ENCODE measurements around the gene NPAS3.

The NPAS3 gene

DNA sequence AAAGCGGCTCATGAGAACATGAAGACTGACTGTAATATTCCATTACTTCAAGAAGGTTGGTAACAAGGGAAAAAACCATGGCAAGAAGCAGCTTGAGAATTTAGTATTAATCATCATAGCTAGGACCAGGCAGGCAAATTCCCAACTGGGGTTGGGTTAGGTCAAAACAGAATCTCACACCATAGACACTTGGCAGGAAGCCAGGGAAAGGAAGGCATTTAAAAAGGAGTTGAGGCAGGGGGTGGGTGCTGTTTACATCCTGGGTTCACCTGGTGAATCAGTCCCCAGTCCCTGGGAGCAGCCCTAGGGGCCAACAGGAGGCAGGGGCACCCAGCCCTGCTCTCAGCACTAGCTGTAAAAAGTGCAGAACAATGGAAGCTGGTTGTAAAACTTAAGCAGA lies 903.6 kb downstream of the NPAS3 start:
- Mint-ChIP-seq H3K36me3 (no peaks in the 10 kb centered on the region), H3K27ac (no peak overlapping the region), H3K27me3 (peaks cover 3% of the 10 kb centered on the region), H3K9me3 (peaks cover 3% of the 10 kb centered on the region), H3K4me3 (no peak overlapping the region), H3K4me1 (no peaks in the 10 kb centered on the region)
- DNase-seq (ENCODE audit: low spot score in 2 of 2) (no peak), ATAC-seq (ENCODE audit: low read depth) (no peak)

DNA sequence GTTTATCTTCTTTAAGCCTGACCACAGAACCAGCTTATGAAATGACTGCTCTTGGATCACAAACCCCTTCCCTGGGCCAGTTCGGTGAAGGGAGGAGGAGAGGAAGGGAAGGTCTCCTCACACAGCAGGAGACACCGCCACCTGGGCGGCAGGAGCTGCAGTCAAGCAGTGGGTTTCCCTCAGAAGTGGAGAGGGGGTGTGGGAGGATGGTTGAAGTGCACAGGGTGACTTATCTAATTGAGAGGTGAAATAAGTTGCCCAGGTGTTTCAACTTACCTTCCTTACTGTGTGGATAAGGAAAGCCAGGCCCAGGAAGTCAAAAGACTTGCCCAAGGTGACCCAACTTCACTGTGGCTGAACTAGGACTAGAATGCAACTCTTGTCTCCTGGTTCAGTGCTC lies 905.4 kb downstream of the NPAS3 start:
- H3K4me1 Mint-ChIP-seq: no peaks in the 10 kb centered on the region
- no peaks in the 10 kb centered on the region for H3K36me3 Mint-ChIP-seq
- ATAC-seq (ENCODE audit: low read depth) (no peak), DNase-seq (ENCODE audit: low spot score in 2 of 2) (no peak)
- H3K4me3 Mint-ChIP-seq: no peak overlapping the region
- H3K9me3 Mint-ChIP-seq: peaks cover 3% of the 10 kb centered on the region
- H3K27me3 Mint-ChIP-seq: peaks cover 3% of the 10 kb centered on the region
- no peak overlapping the region for H3K27ac Mint-ChIP-seq

DNA sequence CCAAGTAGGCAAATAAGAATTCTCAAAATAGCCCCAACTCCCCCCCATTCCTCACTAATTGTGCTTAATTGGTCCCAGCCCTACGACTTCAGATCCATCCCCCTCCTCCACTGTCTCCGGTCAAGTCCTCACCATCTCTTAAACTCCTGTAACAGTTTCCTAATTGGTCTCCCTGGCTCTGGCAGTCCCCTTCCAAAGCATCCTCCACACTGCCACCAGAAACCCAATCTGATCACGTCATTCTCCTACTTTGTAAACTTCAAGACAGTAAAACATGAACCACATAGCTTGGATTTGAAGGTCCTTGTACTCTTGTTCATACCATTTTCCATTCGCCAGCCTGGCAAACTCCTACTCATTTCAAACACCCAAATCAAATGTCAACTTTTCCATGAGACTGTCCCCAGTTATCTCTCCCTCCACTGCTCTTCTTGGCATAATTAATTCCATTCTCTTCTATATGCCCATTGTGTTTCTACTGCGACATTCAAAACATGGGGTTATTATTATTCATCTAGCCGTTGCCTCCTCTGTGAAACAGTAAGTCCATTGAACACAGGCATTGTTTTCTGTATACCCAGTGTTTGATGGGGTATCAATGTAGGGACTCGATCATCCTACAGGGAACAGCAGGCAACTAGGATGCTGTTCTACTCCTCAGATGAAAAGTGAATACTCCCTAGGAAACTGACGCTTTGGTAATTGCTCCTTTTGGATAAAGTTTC lies 907.6 kb downstream of the NPAS3 start:
- Mint-ChIP-seq H3K4me1 (no peaks in the 10 kb centered on the region), H3K36me3 (no peaks in the 10 kb centered on the region), H3K9me3 (peaks cover 4% of the 10 kb centered on the region), H3K27ac (no peak overlapping the region), H3K27me3 (peaks cover 3% of the 10 kb centered on the region), H3K4me3 (no peak overlapping the region)
- no peak for ATAC-seq (ENCODE audit: low read depth)
- no peak for DNase-seq (ENCODE audit: low spot score in 2 of 2)

DNA sequence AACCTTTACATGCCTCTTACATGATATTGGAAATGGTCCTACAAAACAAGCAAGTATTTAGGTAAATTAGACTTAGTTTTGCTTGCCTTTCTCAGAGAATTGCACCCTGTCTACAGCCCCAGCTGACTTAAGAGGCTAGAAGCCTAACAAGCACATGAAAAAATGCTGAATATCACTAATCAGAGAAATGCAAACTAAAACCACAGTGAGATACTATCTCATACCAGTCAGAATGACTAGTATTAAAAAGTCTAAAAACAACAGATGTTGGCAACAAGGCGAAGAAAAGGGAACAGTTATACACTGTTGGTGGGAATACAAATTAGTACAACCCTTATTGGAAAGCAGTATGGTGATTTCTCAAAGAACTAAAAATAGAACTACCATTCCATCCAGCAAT lies 908.4 kb downstream of the NPAS3 start:
- H3K9me3 Mint-ChIP-seq: peaks cover 4% of the 10 kb centered on the region
- peaks cover 4% of the 10 kb centered on the region for H3K27me3 Mint-ChIP-seq
- DNase-seq (ENCODE audit: low spot score in 2 of 2): no peak
- no peaks in the 10 kb centered on the region for H3K36me3 Mint-ChIP-seq
- no peaks in the 10 kb centered on the region for H3K4me1 Mint-ChIP-seq
- no peak for ATAC-seq (ENCODE audit: low read depth)
- H3K27ac Mint-ChIP-seq: no peak overlapping the region
- H3K4me3 Mint-ChIP-seq: no peak overlapping the region

DNA sequence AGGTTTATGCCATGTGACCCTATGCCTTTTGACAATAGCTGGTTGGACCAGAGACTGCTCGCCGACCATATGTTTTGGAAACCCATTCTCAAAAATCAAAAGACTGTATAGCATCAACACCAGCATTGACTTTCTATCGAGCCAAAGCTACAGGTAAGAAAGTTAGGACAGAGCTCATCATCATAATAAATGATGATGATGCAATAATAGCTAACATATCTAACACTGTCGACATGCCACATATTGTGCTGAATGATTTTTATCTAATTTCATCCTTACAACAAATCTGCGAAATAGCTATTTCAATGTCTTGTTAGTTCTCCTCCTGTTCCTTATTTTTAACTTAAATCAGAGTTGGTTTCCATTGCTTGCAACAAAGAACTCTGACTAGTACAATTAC lies 909.3 kb downstream of the NPAS3 start:
- H3K9me3 Mint-ChIP-seq: peaks cover 4% of the 10 kb centered on the region
- no peak overlapping the region for H3K27ac Mint-ChIP-seq
- no peak for ATAC-seq (ENCODE audit: low read depth)
- no peaks in the 10 kb centered on the region for H3K4me1 Mint-ChIP-seq
- H3K36me3 Mint-ChIP-seq: no peaks in the 10 kb centered on the region
- peaks cover 4% of the 10 kb centered on the region for H3K27me3 Mint-ChIP-seq
- no peak overlapping the region for H3K4me3 Mint-ChIP-seq
- no peak for DNase-seq (ENCODE audit: low spot score in 2 of 2)

DNA sequence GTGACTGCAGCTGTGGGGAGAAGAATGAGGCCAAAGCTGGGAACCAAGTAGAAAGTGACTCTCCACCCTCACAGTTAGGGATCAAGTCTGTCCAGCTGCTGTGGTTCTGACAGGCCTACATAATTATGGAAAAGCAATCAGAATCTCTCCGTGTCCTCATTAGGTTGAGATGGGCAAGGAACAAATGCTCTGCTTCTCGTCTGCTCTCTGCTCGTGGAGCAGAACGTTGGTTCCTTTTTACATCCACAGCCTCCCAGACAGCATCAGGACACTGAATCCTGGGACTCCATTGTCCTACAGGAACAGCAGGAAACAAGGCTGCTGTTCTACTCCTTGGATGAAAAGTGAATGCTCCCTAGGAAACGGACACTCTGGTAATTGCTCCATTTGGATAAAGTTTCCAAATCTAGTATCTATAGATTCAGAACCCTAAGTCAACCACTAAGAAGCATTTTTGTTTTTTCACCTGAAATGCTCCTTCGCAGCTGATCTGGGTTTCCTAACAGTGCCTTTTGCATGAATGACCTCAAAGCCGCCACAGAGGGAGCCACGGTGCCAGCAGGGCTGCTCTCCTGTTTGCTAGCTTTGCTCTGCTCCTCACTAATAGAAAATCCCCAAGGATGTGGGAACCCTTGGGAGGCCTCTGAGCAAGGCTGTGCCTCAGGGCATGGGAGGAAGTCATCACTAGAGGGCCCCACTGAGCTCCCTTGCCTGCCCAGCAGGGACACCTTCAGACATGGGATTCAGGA lies 910.2 kb downstream of the NPAS3 start:
- no peak overlapping the region for H3K27ac Mint-ChIP-seq
- ATAC-seq (ENCODE audit: low read depth) (no peak), DNase-seq (ENCODE audit: low spot score in 2 of 2) (no peak)

DNA sequence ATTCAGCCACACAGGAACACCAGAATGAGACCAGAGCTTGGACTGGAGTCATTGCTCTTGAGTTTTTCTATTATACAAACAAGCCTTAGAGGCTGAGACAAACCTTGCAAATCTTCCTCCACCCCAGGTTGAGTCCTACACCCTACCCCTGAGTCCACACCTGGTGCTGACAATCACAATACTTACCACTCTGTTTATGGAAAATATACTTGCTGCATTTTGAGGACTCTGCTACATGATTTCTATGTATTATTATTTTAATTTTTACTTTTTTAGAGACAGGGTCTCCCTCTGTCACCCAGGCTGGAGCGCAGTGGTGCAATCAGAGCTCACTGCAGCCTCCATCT lies 910.7 kb downstream of the NPAS3 start:
- no peaks in the 10 kb centered on the region for H3K4me1 Mint-ChIP-seq
- DNase-seq (ENCODE audit: low spot score in 2 of 2) (no peak), ATAC-seq (ENCODE audit: low read depth) (no peak)
- no peak overlapping the region for H3K4me3 Mint-ChIP-seq
- H3K27ac Mint-ChIP-seq: no peak overlapping the region
- H3K9me3 Mint-ChIP-seq: peaks cover 4% of the 10 kb centered on the region
- H3K36me3 Mint-ChIP-seq: no peaks in the 10 kb centered on the region
- peaks cover 4% of the 10 kb centered on the region for H3K27me3 Mint-ChIP-seq

More for the DNA sequence above, 910.2 kb downstream of the NPAS3 start:
- Mint-ChIP-seq H3K4me1 (no peaks in the 10 kb centered on the region), H3K4me3 (no peak overlapping the region), H3K36me3 (no peaks in the 10 kb centered on the region), H3K9me3 (peaks cover 4% of the 10 kb centered on the region), H3K27me3 (peaks cover 4% of the 10 kb centered on the region)

DNA sequence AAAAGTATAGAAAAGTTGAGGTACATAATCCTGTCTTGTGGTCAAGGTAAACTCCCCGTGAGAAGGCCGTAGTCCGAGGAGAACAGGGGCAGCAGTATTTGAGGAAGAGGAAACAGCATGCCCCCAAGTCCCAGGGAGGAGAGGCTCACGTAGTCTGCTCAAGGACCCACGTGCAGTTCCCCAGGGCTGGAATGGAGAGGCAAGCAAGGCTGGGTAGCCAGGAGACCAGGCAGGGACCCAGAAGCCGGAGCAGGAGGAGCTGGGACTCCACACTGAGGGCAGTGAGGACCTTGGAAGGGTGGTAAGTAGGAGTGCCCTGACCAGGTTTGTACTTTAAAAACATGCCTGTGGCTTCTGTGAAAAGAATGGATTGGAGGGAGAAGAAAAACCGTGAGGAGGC lies 912.1 kb downstream of the NPAS3 start:
- H3K27me3 Mint-ChIP-seq: peaks cover 4% of the 10 kb centered on the region
- H3K4me3 Mint-ChIP-seq: no peak overlapping the region
- no peaks in the 10 kb centered on the region for H3K36me3 Mint-ChIP-seq
- ATAC-seq (ENCODE audit: low read depth) (no peak), DNase-seq (ENCODE audit: low spot score in 2 of 2) (no peak)
- peaks cover 4% of the 10 kb centered on the region for H3K9me3 Mint-ChIP-seq
- no peak overlapping the region for H3K27ac Mint-ChIP-seq
- no peaks in the 10 kb centered on the region for H3K4me1 Mint-ChIP-seq

DNA sequence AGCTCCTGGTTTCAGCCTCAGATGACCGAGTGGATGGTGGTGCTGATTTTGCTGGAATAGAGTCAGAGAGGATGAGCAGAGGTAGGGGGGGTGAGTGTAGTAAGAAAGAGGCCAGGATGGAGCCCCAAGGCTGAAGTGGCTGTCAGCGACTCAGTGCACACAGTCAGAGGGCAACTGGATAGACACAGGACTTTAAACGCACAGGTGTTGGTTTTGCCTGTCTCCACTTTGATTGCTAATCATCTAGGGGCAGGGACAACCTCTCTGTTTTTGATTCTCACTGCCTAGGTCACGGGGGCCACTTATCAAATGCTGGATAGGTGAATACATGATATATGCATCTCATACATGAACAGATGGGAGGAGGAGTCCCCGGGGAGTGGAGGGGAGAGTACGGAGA lies 912.7 kb downstream of the NPAS3 start:
- Mint-ChIP-seq H3K4me3 (no peak overlapping the region), H3K27ac (no peak overlapping the region), H3K36me3 (no peaks in the 10 kb centered on the region), H3K4me1 (no peaks in the 10 kb centered on the region), H3K9me3 (peaks cover 1% of the 10 kb centered on the region), H3K27me3 (peaks cover 2% of the 10 kb centered on the region)
- DNase-seq (ENCODE audit: low spot score in 2 of 2): no peak
- ATAC-seq (ENCODE audit: low read depth): no peak

DNA sequence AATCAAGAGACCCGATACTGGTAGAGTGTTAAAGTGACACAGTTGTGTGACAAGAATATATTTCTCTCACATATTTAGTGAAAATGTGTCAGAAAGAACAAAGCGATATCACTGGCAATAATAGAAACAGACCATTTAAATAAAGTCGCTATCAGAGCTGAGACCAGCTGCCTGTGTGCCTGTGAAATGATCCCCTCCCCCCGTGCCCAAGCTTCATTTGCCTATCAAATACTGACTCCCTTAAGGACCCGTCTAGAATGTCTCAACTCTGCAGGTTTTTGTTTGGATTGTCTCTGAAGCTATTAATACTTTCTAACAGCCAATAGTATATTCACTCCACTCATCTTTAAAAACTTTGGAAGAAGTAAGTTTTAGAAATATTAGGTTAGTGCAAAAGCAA lies 913.3 kb downstream of the NPAS3 start:
- H3K9me3 Mint-ChIP-seq: peaks cover 1% of the 10 kb centered on the region
- no peaks in the 10 kb centered on the region for H3K4me1 Mint-ChIP-seq
- no peaks in the 10 kb centered on the region for H3K36me3 Mint-ChIP-seq
- ATAC-seq (ENCODE audit: low read depth): no peak
- no peak overlapping the region for H3K4me3 Mint-ChIP-seq
- H3K27me3 Mint-ChIP-seq: peaks cover 2% of the 10 kb centered on the region
- H3K27ac Mint-ChIP-seq: no peak overlapping the region
- DNase-seq (ENCODE audit: low spot score in 2 of 2): no peak

Data from memory B cell (primary cell).